Ovary (tissue), 9 donors: ENCODE results near the gene CHID1. TPM values are rescaled to one million over a fixed set of nuclear protein-coding genes. Genes with fewer than 3 reads are reported as not detected.

Source experiments
- DNase-seq, 5 donors: peaks; one replicate each; pipeline ENCODE4 v3.0.0-alpha.2; 2019 to 2020
- H3K27ac ChIP-seq, 2 donors: fragments of 200-600 bp; one replicate each; pipeline versions ENCODE4 v1.5.1 to v1.8.0; 2019 to 2022
- H3K27me3 ChIP-seq: fragments of 200-600 bp; one replicate; pipeline ENCODE4 v1.8.0; 2022
- H3K36me3 ChIP-seq: fragments of 200-600 bp; sonication (generic); one replicate; pipeline ENCODE4 v1.5.1; 2019
- H3K4me1 ChIP-seq: one replicate; pipeline ENCODE4 v1.8.1; 2013; ENCODE audit warnings: mild to moderate bottlenecking, moderate library complexity; ENCODE audit not compliant: insufficient read depth
- H3K4me3 ChIP-seq: fragments of 200-600 bp; sonication (generic); one replicate; pipeline ENCODE4 v1.5.1; 2017
- H3K9me3 ChIP-seq, 2 donors: fragments of 200-600 bp in 1 of 2; sonication (generic) in 1 of 2; one replicate each; pipeline versions ENCODE4 v1.5.1 to v1.8.1; 2013 to 2019; ENCODE audit warnings: mild to moderate bottlenecking in 1 of 2, moderate library complexity in 1 of 2
- EP300 ChIP-seq: sonication (generic); formaldehyde crosslinking; IDR thresholded peaks from one replicate; pipeline ENCODE4 v1.6.1; 2017; ENCODE audit warnings: antibody characterized with exemption
- POLR2A ChIP-seq: fragments of 450-650 bp; IDR thresholded peaks from one replicate; pipeline ENCODE4 v1.6.1; 2017; ENCODE audit warnings: antibody characterized with exemption, mild to moderate bottlenecking, moderate library complexity
- WGBS, 3 donors: extraction: QIAGEN DNeasy Blood & Tissue Kit in 1 of 3; methylation state at CpG; one replicate each; pipeline versions ENCODE4 v1.1.5 to v1.1.7; 2013 to 2017; 5-methylcytosine and 5-hydroxymethylcytosine counted together
- intact Hi-C, 4 donors: fragments of 100-400 bp; cut with DNase I; formaldehyde crosslinking; loops; one replicate each; pipeline versions ENCODE4 v1.11.0 to v1.15.1; 2022 to 2023
- polyA plus RNA-seq, 2 donors: library from polyadenylated mRNA; stranded (reverse); fragments of 200-250 nt in 1 of 2; fragments of 350-450 nt in 1 of 2; fragmentation: Illumina TruSeq in 1 of 2; extraction: RNeasy Lipid Tissue Mini Kit (QIAGEN cat#74804) in 1 of 2; gene quantifications; one replicate each; pipeline ENCODE4 v1.2.3, GENCODE V29; 2013 to 2014
- total RNA-seq, 7 donors: library from RNA; depleted of rRNA in 2 of 7; stranded (reverse); fragments of >200 nt in 2 of 7; fragmentation: NEBNext Ultra II Directional in 3 of 7; extraction: Animal tissue kit (Norgen Biotek cat#: 25700) in 3 of 7; gene quantifications; one replicate each; pipeline versions ENCODE4 v1.1.0 to v1.2.4, GENCODE V29; 2016 to 2023
- TF ChIP-seq, protein P1 (sequence below), 3 donors: fragments of 450-650 bp in 2 of 3; fragments of 200-600 bp in 1 of 3; IDR thresholded peaks; one replicate each; pipeline versions ENCODE4 v1.5.1 to v1.8.0; 2016 to 2022; ENCODE audit warnings: antibody characterized with exemption in 3 of 3, mild to moderate bottlenecking in 1 of 3
- donor health status: DM: no; HTN: no; CAD: no; lungs with moderate emphysema.
- donor health status: DM: no; HTN: no; CAD: no.
- donor health status: Bipolar disorder and iron deficiency.
- donor health status: DM: yes; HTN: yes; CAD: no.
- donor health status: DM: no; HTN: no; CAD: no.
- donor health status: DM: yes; HTN: yes; CAD: no.

CHID1 gene
- total and polyA plus RNA-seq, 9 donors: 41.0 to 90.7 (median 70.6) TPM

DNA sequence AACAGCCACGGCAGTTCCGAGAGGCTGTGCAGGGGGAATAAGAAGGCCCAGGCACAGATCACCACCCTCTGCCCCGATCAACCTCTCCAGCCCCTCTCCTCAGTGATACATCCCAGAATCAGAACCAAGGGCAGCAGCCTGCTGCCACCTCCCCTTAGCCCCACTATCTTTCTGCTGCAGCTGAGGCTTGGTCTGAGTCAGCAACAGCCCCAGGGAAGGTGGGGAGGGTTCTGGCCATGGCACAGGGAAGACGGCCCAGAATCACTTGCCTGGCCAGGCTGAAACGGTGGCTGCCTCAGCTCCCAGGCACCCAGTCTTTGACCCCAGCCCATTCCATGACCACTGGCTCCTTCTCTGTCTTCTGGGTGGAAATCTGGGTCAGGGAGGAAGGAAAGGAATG is 2.3 kb downstream of the CHID1 start:
- intact Hi-C loops: no loop called here
- TF ChIP-seq, protein P1, sequence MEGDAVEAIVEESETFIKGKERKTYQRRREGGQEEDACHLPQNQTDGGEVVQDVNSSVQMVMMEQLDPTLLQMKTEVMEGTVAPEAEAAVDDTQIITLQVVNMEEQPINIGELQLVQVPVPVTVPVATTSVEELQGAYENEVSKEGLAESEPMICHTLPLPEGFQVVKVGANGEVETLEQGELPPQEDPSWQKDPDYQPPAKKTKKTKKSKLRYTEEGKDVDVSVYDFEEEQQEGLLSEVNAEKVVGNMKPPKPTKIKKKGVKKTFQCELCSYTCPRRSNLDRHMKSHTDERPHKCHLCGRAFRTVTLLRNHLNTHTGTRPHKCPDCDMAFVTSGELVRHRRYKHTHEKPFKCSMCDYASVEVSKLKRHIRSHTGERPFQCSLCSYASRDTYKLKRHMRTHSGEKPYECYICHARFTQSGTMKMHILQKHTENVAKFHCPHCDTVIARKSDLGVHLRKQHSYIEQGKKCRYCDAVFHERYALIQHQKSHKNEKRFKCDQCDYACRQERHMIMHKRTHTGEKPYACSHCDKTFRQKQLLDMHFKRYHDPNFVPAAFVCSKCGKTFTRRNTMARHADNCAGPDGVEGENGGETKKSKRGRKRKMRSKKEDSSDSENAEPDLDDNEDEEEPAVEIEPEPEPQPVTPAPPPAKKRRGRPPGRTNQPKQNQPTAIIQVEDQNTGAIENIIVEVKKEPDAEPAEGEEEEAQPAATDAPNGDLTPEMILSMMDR (IDR thresholded peaks at IDR 0.05): no peak
- TF ChIP-seq EP300 (no peak), POLR2A (no peak)
- WGBS, 3 donors: 80 to 85% (median 83%) methylated on average over 5 of the region's 5 CpGs
- no peaks in the 10 kb centered on the region for H3K9me3 ChIP-seq
- H3K4me1 ChIP-seq: peaks cover 10% of the 10 kb centered on the region
- H3K27ac ChIP-seq: no peak overlapping the region
- H3K4me3 ChIP-seq: no peak overlapping the region
- DNase-seq: no peak
- H3K27me3 ChIP-seq: no peaks in the 10 kb centered on the region
- H3K36me3 ChIP-seq: no peaks in the 10 kb centered on the region

DNA sequence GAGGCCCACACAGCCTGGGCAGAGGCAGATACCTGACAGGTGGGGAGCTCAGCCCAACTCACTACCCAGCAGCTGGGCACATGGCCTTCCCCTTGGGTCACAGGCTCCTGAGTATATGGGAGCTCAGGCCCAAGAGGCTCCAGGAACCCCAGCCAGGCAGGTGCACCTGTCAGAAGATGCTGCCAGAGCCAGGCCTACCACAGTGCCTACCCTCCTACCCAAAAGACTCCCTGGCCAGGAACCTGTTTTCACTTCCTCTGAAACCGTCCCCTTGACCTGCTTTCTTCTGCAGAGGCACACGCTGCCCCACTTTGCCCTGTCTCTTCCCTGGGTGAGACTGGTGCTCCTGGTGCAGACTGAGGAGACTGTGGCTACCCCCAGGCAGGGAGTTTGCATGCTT is 2.9 kb downstream of the CHID1 start:
- Histone ChIP-seq H3K27ac (no peak overlapping the region), H3K4me1 (peaks cover 10% of the 10 kb centered on the region), H3K9me3 (no peaks in the 10 kb centered on the region), H3K36me3 (no peaks in the 10 kb centered on the region), H3K4me3 (no peak overlapping the region), H3K27me3 (no peaks in the 10 kb centered on the region)
- no peak for TF ChIP-seq POLR2A
- TF ChIP-seq, protein P1 (IDR thresholded peaks at IDR 0.05): no peak
- no peak for TF ChIP-seq EP300
- DNase-seq: no peak
- WGBS, 3 donors: 93 to 98% (median 93%) methylated on average over 2 of the region's 2 CpGs
- intact Hi-C loops: no loop called here

DNA sequence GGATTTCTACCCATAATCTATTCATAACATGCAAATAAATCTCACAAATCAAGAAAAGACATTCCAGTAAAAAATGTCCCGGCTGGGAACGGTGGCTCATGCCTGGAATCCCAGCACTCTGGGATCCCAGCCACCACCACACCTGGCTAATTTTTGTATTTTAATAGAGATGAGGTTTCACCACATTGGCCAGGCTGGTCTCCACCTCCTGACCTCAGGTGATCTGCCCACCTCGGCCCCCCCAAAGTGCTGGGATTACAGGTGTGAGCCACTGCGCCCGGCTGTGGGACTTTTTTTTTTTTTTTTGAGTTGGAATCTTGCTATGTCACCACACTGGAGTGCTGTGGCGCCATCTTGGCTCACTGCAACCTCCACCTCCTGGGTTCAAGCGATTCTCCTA is 4.7 kb downstream of the CHID1 start:
- intact Hi-C loops: no loop called here
- Histone ChIP-seq H3K36me3 (no peaks in the 10 kb centered on the region), H3K27me3 (no peaks in the 10 kb centered on the region), H3K4me1 (peaks cover 10% of the 10 kb centered on the region), H3K9me3 (no peaks in the 10 kb centered on the region), H3K27ac (no peak overlapping the region), H3K4me3 (no peak overlapping the region)
- TF ChIP-seq EP300 (no peak), POLR2A (no peak)
- TF ChIP-seq, protein P1 (IDR thresholded peaks at IDR 0.05): no peak
- 71 to 83% (median 82%) methylated on average over 7 of the region's 7 CpGs for WGBS, 3 donors
- no peak for DNase-seq

DNA sequence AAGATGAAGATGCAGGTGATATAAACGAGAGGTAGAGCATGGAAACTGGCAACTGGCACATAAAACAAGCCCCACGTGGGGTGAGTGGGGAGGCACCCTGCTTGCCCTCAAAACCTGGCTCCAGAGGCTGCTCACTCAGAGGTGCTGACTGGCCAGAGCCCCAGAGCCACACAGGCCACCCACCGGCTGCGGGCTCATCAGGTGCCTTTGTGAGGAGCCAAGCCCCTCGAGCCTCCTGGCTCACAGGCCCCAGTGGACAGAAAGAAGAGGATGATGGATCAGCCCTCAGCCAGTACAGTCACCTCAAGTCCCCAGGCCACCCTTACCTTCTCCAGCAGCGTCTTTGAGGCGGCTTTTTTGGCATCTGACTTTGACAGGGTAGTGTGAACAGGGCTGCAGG is 6.2 kb downstream of the CHID1 start:
- H3K36me3 ChIP-seq: no peaks in the 10 kb centered on the region
- H3K4me3 ChIP-seq: no peak overlapping the region
- no peaks in the 10 kb centered on the region for H3K27me3 ChIP-seq
- WGBS, 3 donors: 79 to 93% (median 89%) methylated on average over 7 of the region's 7 CpGs
- H3K27ac ChIP-seq: no peak overlapping the region
- intact Hi-C loops: no loop called here
- H3K4me1 ChIP-seq: peaks cover under 1% of the 10 kb centered on the region
- no peaks in the 10 kb centered on the region for H3K9me3 ChIP-seq
- TF ChIP-seq, protein P1 (IDR thresholded peaks at IDR 0.05): no peak
- TF ChIP-seq POLR2A (no peak), EP300 (no peak)
- no peak for DNase-seq
